Urinary bladder (tissue), 4 donors: ENCODE data around the gene MAPK8. TPM values are rescaled to one million over a fixed set of nuclear protein-coding genes. Genes with fewer than 3 reads are reported as not detected.

Experiments used
- DNase-seq: peaks from one replicate; pipeline ENCODE4 v3.0.0-alpha.2; 2015; ENCODE audit errors: extremely low spot score
- H3K27ac ChIP-seq: one replicate; pipeline ENCODE4 v1.5.1; 2013; ENCODE audit warnings: low read depth, mild to moderate bottlenecking, moderate library complexity
- H3K36me3 ChIP-seq: one replicate; pipeline ENCODE4 v1.6.1; 2013; ENCODE audit warnings: mild to moderate bottlenecking, moderate library complexity; ENCODE audit not compliant: insufficient read depth
- H3K4me1 ChIP-seq: one replicate; pipeline ENCODE4 v1.6.1; 2013; ENCODE audit warnings: mild to moderate bottlenecking, moderate library complexity; ENCODE audit not compliant: insufficient read depth
- H3K4me3 ChIP-seq: one replicate; pipeline ENCODE4 v1.5.1; 2013; ENCODE audit warnings: low read depth, low read length
- WGBS: extraction: QIAGEN DNeasy Blood & Tissue Kit; methylation state at CpG from one replicate; pipeline ENCODE4 v1.1.7; 2013; 5-methylcytosine and 5-hydroxymethylcytosine counted together
- polyA plus RNA-seq: library from polyadenylated mRNA; stranded (reverse); fragments of 200-250 nt; gene quantifications from one replicate; pipeline ENCODE4 v1.2.3, GENCODE V29; 2013
- total RNA-seq: library from RNA; depleted of rRNA; stranded (reverse); fragments of >200 nt; gene quantifications from one replicate; pipeline ENCODE4 v1.2.3, GENCODE V29; 2014
- donor health status: healthy with polysubstance abuse.
- donor health status: healthy.

Gene MAPK8
- total and polyA plus RNA-seq, 2 donors, result 23.1 to 151 TPM

DNA sequence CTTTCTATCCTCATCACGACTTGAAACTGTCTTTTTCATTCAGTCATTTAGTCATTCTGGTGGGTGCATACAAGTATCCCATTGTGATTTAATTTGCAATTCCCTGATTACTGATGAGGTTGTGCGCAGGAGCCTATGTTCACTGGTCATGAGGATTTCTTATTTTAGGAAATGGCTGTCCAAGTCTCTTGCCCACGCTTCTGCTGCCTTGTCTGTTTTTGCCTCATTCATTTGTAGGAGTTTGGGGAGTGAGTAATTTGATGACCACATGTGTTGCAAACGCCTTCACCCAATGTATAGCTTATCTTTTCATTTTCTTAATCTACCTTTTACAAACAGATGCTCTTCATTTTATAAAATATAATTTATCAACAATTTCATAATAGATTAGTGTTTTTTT, 171.1 kb downstream of the MAPK8 start:
- no peaks in the 10 kb centered on the region for H3K36me3 ChIP-seq
- no peaks in the 10 kb centered on the region for H3K4me1 ChIP-seq
- 78% methylated on average over 4 of the region's 4 CpGs for WGBS
- DNase-seq, result no peak
- H3K4me3 ChIP-seq, result no peak overlapping the region
- no peak overlapping the region for H3K27ac ChIP-seq

GRCh38 chr10:48478469-48478868, 172.0 kb downstream of the MAPK8 start:
- WGBS, result 97% methylated on average over 5 of the region's 5 CpGs
- no peak overlapping the region for H3K4me3 ChIP-seq

GRCh38 chr10:48478980-48479811, 172.7 kb downstream of the MAPK8 start:
- Histone ChIP-seq H3K4me1 (no peaks in the 10 kb centered on the region), H3K27ac (no peak overlapping the region), H3K4me3 (no peak overlapping the region), H3K36me3 (no peaks in the 10 kb centered on the region)
- WGBS, result 90% methylated on average over 30 of the region's 30 CpGs
- no peak for DNase-seq

More at GRCh38 chr10:48478469-48478868, 172.0 kb downstream of the MAPK8 start:
- DNase-seq, result no peak
- Histone ChIP-seq H3K36me3 (no peaks in the 10 kb centered on the region), H3K4me1 (no peaks in the 10 kb centered on the region), H3K27ac (no peak overlapping the region)

DNA sequence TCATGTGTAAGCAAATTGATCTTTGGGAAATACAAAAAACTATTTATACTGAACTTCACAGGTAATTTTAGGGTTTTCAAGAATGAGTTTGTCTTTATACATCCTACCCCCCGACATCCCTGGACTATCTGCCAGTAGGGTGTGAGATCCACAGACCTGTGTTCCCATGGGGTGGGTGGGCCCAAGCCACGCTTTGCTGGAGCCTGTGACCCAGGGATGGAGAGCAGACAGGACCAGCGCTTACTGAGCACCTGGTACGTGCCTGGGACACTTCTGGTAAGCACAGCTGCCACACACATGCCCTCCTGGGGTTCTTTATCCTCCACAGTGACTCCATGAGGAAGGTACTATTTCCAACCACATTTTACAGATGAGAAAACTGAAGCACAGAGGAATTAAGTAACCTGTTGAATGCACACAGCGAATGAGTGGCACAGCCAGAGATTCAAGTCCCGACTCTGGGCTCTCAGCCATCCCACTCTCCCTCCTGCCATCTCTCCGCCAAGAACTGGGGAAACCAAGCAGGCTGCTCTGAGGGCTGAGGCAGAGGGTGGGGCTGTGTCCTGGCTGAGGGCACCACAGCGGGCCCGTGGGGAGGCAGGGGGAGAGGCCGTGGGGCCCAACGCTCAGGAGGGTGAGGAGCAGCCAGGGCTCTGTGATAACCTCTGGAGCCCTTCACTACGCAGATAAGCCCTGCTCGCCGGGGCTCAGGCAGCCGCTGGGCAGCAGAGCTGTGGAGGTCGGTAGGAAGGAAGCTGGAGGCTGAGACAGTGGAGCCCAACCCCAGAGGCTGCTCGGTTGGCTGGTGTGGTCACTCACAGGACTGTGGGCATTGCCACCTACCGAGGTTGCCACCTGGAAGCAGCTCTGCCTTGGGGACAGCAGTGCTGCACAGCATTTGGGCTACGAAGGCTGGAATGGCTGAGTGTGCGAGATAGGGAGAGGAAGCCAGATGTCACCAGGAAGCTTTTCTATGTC, 174.2 kb downstream of the MAPK8 start:
- WGBS, result 54% methylated on average over 20 of the region's 20 CpGs
- H3K36me3 ChIP-seq, result no peaks in the 10 kb centered on the region
- H3K4me3 ChIP-seq, result no peak overlapping the region
- DNase-seq, result no peak
- no peak overlapping the region for H3K27ac ChIP-seq
- H3K4me1 ChIP-seq, result no peaks in the 10 kb centered on the region

DNA sequence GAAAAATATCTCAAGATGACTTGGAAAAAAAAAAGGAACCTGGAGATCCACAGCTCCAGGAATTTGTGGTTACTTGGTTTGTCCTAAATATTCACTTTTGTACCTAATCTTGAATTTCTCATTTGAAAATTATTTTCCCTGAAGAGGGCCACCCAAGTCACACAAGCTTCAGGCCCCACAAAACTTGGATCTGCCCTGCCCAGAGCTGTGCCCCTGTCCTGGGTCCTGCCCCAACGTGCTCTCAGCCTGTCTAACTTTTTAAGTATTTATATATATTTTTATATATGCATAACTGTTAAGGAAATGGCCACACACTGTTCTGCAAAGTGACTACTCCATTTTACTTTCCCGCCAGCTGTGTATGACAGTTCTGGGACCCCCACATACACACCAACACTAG, 174.9 kb downstream of the MAPK8 start:
- WGBS, result 83% methylated on average over 2 of the region's 2 CpGs
- DNase-seq, result no peak
- Histone ChIP-seq H3K4me3 (no peak overlapping the region), H3K4me1 (no peaks in the 10 kb centered on the region), H3K27ac (no peak overlapping the region), H3K36me3 (no peaks in the 10 kb centered on the region)

- H3K27ac ChIP-seq, result no peak overlapping the region
- H3K36me3 ChIP-seq, result no peaks in the 10 kb centered on the region
- 43% methylated on average over 3 of the region's 3 CpGs for WGBS
- no peak overlapping the region for H3K4me3 ChIP-seq
- H3K4me1 ChIP-seq, result no peaks in the 10 kb centered on the region
- no peak for DNase-seq
Measured at GRCh38 chr10:48482207-48482606, 175.7 kb downstream of the MAPK8 start.

- WGBS, result 74% methylated on average over 3 of the region's 3 CpGs
- no peaks in the 10 kb centered on the region for H3K36me3 ChIP-seq
- DNase-seq, result no peak
- no peaks in the 10 kb centered on the region for H3K4me1 ChIP-seq
- no peak overlapping the region for H3K27ac ChIP-seq
- H3K4me3 ChIP-seq, result no peak overlapping the region
Measured at GRCh38 chr10:48484911-48485310, 178.4 kb downstream of the MAPK8 start.

DNA sequence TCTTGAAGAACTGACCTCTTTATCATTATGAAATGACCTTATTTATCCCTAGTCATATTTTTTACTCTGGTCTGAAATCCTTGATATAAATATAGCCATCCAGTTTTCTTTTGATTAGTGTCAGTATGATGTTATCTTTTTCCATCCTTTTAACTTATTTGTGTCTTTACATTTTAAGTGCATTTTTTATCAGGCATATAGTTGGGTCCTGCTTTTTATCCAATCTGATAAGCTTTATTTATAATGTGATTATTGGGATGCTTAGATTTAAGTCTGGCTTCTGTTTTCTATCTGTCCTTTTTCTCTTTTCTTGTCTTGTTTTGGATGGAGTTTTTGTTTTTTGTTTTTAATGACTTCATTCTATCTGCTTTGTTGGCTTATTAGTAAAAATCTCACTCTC, 179.2 kb downstream of the MAPK8 start:
- Histone ChIP-seq H3K4me3 (no peak overlapping the region), H3K4me1 (no peaks in the 10 kb centered on the region), H3K36me3 (no peaks in the 10 kb centered on the region), H3K27ac (no peak overlapping the region)
- DNase-seq, result no peak

DNA sequence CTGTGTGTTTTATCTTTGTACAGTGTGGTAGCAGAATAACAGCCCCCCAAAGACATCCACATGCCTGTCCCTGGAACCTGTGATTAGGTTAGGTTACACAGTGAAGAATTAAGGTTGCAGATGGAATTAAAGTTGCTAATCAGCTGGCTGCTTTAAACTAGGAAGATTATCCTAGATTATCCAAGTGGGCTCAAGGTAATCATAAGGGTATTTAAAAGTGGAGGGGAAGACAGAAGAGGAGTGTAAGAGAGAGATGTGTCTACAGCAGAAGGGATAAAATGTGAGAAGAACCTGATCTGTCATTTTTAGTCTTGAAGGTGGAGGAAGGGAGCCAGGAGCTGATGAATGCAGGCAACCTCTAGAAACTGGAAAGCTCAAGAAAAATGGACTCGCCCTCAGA, 180.8 kb downstream of the MAPK8 start:
- WGBS, result 96% methylated on average over 1 of the region's 1 CpG
- no peaks in the 10 kb centered on the region for H3K36me3 ChIP-seq
- DNase-seq, result no peak

More for the DNA sequence above, 180.8 kb downstream of the MAPK8 start:
- Histone ChIP-seq H3K4me3 (no peak overlapping the region), H3K4me1 (no peaks in the 10 kb centered on the region), H3K27ac (no peak overlapping the region)

Other genes with a start within 250 kb of the MAPK8 start
- 1.9 TPM for gene FRMPD2, start 32.0 kb upstream of the MAPK8 start, total RNA-seq
- gene FRMPD2, start 32.0 kb upstream of the MAPK8 start, polyA plus RNA-seq, result 0.10 TPM